Endothelial cell (in vitro differentiated cells): ENCODE measurements around the gene HOXD4. TPM values are rescaled to one million over a fixed set of nuclear protein-coding genes. Genes with fewer than 3 reads are reported as not detected.

ENCODE experiments used
- DNase-seq: peaks from one replicate; pipeline ENCODE4 v3.0.0; 2021; ENCODE audit warnings: low spot score
- H3K27ac Mint-ChIP-seq: one replicate; pipeline ENCODE4 v1.8.0; 2021; ENCODE audit warnings: mixed read lengths, inconsistent platforms; ENCODE audit not compliant: unreplicated experiment
- H3K27me3 Mint-ChIP-seq: one replicate; pipeline ENCODE4 v1.8.0; 2021; ENCODE audit warnings: mild to moderate bottlenecking, moderate library complexity, mixed read lengths, inconsistent platforms; ENCODE audit not compliant: unreplicated experiment
- H3K36me3 Mint-ChIP-seq: one replicate; pipeline ENCODE4 v1.8.0; 2021; ENCODE audit warnings: mild to moderate bottlenecking, low read depth, mixed read lengths, inconsistent platforms; ENCODE audit not compliant: unreplicated experiment
- H3K4me1 Mint-ChIP-seq: one replicate; pipeline ENCODE4 v1.8.0; 2021; ENCODE audit warnings: mild to moderate bottlenecking, mixed read lengths, inconsistent platforms; ENCODE audit not compliant: unreplicated experiment
- H3K4me3 Mint-ChIP-seq: one replicate; pipeline ENCODE4 v1.8.0; 2021; ENCODE audit warnings: mild to moderate bottlenecking, mixed read lengths, inconsistent platforms; ENCODE audit not compliant: unreplicated experiment
- H3K9me3 Mint-ChIP-seq: one replicate; pipeline ENCODE4 v1.8.0; 2021; ENCODE audit warnings: mixed read lengths, inconsistent platforms; ENCODE audit not compliant: unreplicated experiment
- total RNA-seq: library from RNA; stranded (reverse); fragmentation: NEBNext Ultra II Directional; extraction: Animal tissue kit (Norgen Biotek cat#: 25700); gene quantifications from one replicate; pipeline ENCODE4 v1.2.1, GENCODE V29; 2021; ENCODE audit not compliant: unreplicated experiment
- TF ChIP-seq, protein P1 (sequence below): fragments of 200-600 bp; sonication (generic); IDR thresholded peaks from one replicate; pipeline ENCODE4 v1.5.0; 2021; ENCODE audit warnings: antibody characterized with exemption; ENCODE audit not compliant: unreplicated experiment

HOXD4 gene
- total RNA-seq, 1 donor from 2014 or later = 3.5 TPM

GRCh38 chr2:176128172-176128981, 23.0 kb upstream of the HOXD4 start:
- Mint-ChIP-seq H3K9me3 (no peaks in the 10 kb centered on the region), H3K36me3 (no peaks in the 10 kb centered on the region), H3K4me3 (peak overlapping the region; percentile 90), H3K4me1 (peaks cover 30% of the 10 kb centered on the region), H3K27ac (peak overlapping the region; percentile 7), H3K27me3 (peaks cover 43% of the 10 kb centered on the region)
- peak; percentile 24 for DNase-seq
- TF ChIP-seq, protein P1, sequence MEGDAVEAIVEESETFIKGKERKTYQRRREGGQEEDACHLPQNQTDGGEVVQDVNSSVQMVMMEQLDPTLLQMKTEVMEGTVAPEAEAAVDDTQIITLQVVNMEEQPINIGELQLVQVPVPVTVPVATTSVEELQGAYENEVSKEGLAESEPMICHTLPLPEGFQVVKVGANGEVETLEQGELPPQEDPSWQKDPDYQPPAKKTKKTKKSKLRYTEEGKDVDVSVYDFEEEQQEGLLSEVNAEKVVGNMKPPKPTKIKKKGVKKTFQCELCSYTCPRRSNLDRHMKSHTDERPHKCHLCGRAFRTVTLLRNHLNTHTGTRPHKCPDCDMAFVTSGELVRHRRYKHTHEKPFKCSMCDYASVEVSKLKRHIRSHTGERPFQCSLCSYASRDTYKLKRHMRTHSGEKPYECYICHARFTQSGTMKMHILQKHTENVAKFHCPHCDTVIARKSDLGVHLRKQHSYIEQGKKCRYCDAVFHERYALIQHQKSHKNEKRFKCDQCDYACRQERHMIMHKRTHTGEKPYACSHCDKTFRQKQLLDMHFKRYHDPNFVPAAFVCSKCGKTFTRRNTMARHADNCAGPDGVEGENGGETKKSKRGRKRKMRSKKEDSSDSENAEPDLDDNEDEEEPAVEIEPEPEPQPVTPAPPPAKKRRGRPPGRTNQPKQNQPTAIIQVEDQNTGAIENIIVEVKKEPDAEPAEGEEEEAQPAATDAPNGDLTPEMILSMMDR = no peak

- H3K36me3 Mint-ChIP-seq = no peaks in the 10 kb centered on the region
- peaks cover 40% of the 10 kb centered on the region for H3K27me3 Mint-ChIP-seq
- H3K4me1 Mint-ChIP-seq = peaks cover 28% of the 10 kb centered on the region
- TF ChIP-seq, protein P1 = no peak
- H3K9me3 Mint-ChIP-seq = no peaks in the 10 kb centered on the region
- peak; percentile 74 for DNase-seq
- peak within 1 kb of the TSS; percentile 90 for H3K4me3 Mint-ChIP-seq
- H3K27ac Mint-ChIP-seq = peak within 1 kb of the TSS; percentile 76
Observed at GRCh38 chr2:176128982-176129796, 22.2 kb upstream of the HOXD4 start, which contains the start of gene HOXD8. Gene HOXD8 (plus strand): TSS chr2:176129705. CDS start chr2:176130367, 662 bp downstream.

DNA sequence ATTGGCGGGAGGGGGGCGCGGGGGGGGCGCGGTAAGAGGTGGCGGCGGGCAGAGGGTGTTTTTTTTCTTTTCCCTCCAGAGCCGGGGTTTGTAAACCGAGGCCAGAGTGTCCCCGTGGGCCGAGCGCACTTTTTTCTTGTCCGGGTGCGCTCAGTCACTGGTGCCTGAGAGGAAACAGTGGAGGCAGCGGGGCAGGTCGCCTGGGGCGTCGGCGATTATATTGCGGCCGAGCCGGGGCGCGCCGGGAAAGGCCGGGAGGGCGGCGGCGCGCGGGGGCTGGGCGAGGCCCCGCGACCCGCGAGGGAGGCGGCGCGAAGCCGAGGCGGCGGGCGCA, 21.6 kb upstream of the HOXD4 start:
- H3K27ac Mint-ChIP-seq = no peak overlapping the region
- H3K36me3 Mint-ChIP-seq = no peaks in the 10 kb centered on the region
- no peak for DNase-seq
- H3K9me3 Mint-ChIP-seq = no peaks in the 10 kb centered on the region
- peak overlapping the region; percentile 81 for H3K4me3 Mint-ChIP-seq
- H3K27me3 Mint-ChIP-seq = peaks cover 38% of the 10 kb centered on the region
- H3K4me1 Mint-ChIP-seq = peaks cover 29% of the 10 kb centered on the region
- TF ChIP-seq, protein P1 = no peak

DNA sequence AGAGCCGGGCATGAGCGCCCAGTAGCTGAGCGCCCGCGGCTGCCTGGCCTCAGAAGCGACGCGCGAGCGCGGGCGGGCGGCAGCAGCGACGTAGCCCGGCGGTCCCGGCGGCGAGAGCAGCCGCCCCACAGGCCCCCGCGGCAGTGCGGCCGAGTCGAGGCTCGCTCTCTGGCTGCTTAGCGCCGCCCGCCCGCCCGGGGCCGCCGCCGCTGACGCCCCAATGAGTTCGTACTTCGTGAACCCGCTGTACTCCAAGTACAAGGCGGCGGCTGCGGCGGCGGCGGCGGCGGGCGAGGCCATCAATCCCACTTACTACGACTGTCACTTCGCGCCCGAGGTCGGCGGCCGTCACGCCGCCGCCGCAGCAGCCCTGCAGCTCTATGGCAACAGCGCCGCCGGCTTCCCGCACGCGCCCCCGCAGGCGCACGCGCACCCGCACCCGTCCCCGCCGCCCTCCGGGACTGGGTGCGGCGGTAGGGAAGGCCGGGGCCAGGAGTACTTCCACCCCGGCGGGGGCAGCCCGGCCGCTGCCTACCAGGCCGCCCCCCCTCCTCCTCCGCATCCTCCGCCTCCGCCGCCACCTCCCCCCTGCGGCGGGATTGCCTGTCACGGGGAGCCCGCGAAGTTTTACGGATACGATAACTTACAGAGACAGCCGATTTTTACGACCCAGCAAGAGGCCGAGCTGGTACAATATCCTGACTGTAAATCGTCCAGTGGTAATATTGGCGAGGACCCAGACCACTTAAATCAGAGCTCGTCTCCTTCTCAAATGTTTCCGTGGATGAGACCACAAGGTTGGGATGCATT, 21.0 kb upstream of the HOXD4 start:
- Mint-ChIP-seq H3K36me3 (peaks cover 2% of the 10 kb centered on the region), H3K9me3 (no peaks in the 10 kb centered on the region), H3K27ac (peak overlapping the region; percentile 88), H3K27me3 (peaks cover 43% of the 10 kb centered on the region), H3K4me1 (peaks cover 35% of the 10 kb centered on the region), H3K4me3 (peak overlapping the region; percentile 87)
- DNase-seq = no peak
- TF ChIP-seq, protein P1 = no peak
